ENCODE results near the gene KRTAP10-2. TPM values are rescaled to one million over a fixed set of nuclear protein-coding genes. Genes with fewer than 3 reads are reported as not detected.

KRTAP10-2 gene
- total and polyA plus RNA-seq, 9 of the 15 experiments (the other 6 are each of a cell fraction or from before 2014, with no cell fraction given), result not detected

DNA sequence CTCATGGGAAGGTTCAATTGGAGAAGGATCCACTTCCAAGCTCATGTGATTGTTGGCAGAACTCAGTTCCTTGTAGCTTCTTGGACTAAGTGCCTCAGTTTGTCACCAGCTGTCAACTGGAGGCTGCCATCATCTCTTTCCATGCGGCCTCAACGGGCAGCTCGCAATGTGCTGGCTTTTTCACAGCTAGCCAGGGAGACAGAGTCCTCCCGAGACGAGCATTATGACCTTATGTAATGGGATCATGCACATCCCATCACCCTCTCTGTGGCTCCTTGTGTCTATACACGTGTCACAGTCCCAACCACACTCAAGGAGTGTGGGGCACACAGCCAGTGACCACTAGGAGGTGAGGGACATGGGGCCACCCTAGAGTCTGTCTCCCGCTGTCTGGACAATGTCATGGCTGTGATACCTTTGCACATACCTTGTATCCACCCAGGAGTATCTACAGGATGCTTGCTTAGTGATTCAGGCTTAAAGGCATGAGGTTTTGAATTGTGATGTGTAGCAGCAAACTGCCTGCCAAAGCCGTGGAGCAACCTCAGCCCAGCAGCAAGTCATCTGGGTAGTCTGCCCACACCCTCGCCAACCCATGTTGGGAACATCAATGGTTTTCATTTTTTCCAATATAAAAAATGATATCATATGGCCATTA is 44.9 kb upstream of the KRTAP10-2 start (continued):
- TF ChIP-seq, protein P1, sequence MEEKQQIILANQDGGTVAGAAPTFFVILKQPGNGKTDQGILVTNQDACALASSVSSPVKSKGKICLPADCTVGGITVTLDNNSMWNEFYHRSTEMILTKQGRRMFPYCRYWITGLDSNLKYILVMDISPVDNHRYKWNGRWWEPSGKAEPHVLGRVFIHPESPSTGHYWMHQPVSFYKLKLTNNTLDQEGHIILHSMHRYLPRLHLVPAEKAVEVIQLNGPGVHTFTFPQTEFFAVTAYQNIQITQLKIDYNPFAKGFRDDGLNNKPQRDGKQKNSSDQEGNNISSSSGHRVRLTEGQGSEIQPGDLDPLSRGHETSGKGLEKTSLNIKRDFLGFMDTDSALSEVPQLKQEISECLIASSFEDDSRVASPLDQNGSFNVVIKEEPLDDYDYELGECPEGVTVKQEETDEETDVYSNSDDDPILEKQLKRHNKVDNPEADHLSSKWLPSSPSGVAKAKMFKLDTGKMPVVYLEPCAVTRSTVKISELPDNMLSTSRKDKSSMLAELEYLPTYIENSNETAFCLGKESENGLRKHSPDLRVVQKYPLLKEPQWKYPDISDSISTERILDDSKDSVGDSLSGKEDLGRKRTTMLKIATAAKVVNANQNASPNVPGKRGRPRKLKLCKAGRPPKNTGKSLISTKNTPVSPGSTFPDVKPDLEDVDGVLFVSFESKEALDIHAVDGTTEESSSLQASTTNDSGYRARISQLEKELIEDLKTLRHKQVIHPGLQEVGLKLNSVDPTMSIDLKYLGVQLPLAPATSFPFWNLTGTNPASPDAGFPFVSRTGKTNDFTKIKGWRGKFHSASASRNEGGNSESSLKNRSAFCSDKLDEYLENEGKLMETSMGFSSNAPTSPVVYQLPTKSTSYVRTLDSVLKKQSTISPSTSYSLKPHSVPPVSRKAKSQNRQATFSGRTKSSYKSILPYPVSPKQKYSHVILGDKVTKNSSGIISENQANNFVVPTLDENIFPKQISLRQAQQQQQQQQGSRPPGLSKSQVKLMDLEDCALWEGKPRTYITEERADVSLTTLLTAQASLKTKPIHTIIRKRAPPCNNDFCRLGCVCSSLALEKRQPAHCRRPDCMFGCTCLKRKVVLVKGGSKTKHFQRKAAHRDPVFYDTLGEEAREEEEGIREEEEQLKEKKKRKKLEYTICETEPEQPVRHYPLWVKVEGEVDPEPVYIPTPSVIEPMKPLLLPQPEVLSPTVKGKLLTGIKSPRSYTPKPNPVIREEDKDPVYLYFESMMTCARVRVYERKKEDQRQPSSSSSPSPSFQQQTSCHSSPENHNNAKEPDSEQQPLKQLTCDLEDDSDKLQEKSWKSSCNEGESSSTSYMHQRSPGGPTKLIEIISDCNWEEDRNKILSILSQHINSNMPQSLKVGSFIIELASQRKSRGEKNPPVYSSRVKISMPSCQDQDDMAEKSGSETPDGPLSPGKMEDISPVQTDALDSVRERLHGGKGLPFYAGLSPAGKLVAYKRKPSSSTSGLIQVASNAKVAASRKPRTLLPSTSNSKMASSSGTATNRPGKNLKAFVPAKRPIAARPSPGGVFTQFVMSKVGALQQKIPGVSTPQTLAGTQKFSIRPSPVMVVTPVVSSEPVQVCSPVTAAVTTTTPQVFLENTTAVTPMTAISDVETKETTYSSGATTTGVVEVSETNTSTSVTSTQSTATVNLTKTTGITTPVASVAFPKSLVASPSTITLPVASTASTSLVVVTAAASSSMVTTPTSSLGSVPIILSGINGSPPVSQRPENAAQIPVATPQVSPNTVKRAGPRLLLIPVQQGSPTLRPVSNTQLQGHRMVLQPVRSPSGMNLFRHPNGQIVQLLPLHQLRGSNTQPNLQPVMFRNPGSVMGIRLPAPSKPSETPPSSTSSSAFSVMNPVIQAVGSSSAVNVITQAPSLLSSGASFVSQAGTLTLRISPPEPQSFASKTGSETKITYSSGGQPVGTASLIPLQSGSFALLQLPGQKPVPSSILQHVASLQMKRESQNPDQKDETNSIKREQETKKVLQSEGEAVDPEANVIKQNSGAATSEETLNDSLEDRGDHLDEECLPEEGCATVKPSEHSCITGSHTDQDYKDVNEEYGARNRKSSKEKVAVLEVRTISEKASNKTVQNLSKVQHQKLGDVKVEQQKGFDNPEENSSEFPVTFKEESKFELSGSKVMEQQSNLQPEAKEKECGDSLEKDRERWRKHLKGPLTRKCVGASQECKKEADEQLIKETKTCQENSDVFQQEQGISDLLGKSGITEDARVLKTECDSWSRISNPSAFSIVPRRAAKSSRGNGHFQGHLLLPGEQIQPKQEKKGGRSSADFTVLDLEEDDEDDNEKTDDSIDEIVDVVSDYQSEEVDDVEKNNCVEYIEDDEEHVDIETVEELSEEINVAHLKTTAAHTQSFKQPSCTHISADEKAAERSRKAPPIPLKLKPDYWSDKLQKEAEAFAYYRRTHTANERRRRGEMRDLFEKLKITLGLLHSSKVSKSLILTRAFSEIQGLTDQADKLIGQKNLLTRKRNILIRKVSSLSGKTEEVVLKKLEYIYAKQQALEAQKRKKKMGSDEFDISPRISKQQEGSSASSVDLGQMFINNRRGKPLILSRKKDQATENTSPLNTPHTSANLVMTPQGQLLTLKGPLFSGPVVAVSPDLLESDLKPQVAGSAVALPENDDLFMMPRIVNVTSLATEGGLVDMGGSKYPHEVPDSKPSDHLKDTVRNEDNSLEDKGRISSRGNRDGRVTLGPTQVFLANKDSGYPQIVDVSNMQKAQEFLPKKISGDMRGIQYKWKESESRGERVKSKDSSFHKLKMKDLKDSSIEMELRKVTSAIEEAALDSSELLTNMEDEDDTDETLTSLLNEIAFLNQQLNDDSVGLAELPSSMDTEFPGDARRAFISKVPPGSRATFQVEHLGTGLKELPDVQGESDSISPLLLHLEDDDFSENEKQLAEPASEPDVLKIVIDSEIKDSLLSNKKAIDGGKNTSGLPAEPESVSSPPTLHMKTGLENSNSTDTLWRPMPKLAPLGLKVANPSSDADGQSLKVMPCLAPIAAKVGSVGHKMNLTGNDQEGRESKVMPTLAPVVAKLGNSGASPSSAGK (IDR thresholded peaks at IDR 0.05), result peak; percentile 47; the same call in 1 of the 2 replicates

Measured in K562 (cell line).